ENCODE data around the gene KL. TPM values are rescaled to one million over a fixed set of nuclear protein-coding genes. Genes with fewer than 3 reads are reported as not detected.

KL gene
- 1 to 10 TPM in 1 of 3 donors, under 1 TPM in 2; 0.62 to 3.1 (median 0.67) TPM for polyA plus RNA-seq

- 2 to 5% (median 2%) methylated on average over 78 to 104 of the region's 106 CpGs for WGBS, 3 donors
- no peak within 1 kb of the TSS for H3K27ac ChIP-seq (ENCODE audit: low read depth, low read length)
Observed at GRCh38 chr13:33016414-33017322, at the start of gene KL. Gene KL, plus strand, starts transcription at chr13:33016423. Its CDS starts 18 bp downstream, at chr13:33016441.

- H3K27ac ChIP-seq (ENCODE audit: low read depth, low read length) = no peak overlapping the region
- WGBS, 3 donors = 44 to 89% (median 83%) methylated on average over 5 of the region's 5 CpGs
Observed at GRCh38 chr13:32967584-32968182, 48.5 kb upstream of the KL start.

- WGBS, 3 donors = 75 to 93% (median 83%) methylated on average over 1 of the region's 1 CpG
- no peak overlapping the region for H3K27ac ChIP-seq (ENCODE audit: low read depth, low read length)
Observed at GRCh38 chr13:32968316-32968715, 47.9 kb upstream of the KL start.

- no peak overlapping the region for H3K27ac ChIP-seq (ENCODE audit: low read depth, low read length)
- 51 to 78% (median 54%) methylated on average over 3 of the region's 3 CpGs for WGBS, 3 donors
Observed at GRCh38 chr13:32968793-32969192, 47.4 kb upstream of the KL start.

GRCh38 chr13:32969516-32969941, 46.7 kb upstream of the KL start:
- no peak overlapping the region for H3K27ac ChIP-seq (ENCODE audit: low read depth, low read length)
- 27 to 73% (median 39%) methylated on average over 7 of the region's 7 CpGs for WGBS, 3 donors

- 86 to 94% (median 93%) methylated on average over 7 of the region's 7 CpGs for WGBS, 3 donors
- H3K27ac ChIP-seq (ENCODE audit: low read depth, low read length) = no peak overlapping the region
Observed at GRCh38 chr13:32976056-32976805, 40.0 kb upstream of the KL start.

GRCh38 chr13:32976912-32977311, 39.3 kb upstream of the KL start:
- WGBS, 3 donors = 89 to 91% (median 89%) methylated on average over 2 of the region's 2 CpGs
- no peak overlapping the region for H3K27ac ChIP-seq (ENCODE audit: low read depth, low read length)

- 80 to 88% (median 86%) methylated on average over 7 of the region's 7 CpGs for WGBS, 3 donors
Observed at GRCh38 chr13:32977321-32977720, 38.9 kb upstream of the KL start.

GRCh38 chr13:32978278-32978677, 37.9 kb upstream of the KL start:
- 77 to 94% (median 87%) methylated on average over 4 of the region's 4 CpGs for WGBS, 3 donors
- no peak overlapping the region for H3K27ac ChIP-seq (ENCODE audit: low read depth, low read length)

More at GRCh38 chr13:32977321-32977720, 38.9 kb upstream of the KL start:
- no peak overlapping the region for H3K27ac ChIP-seq (ENCODE audit: low read depth, low read length)

- WGBS, 3 donors = 38 to 68% (median 59%) methylated on average over 3 of the region's 3 CpGs
Observed at GRCh38 chr13:32983058-32983457, 33.2 kb upstream of the KL start.

GRCh38 chr13:32984857-32985626, 31.2 kb upstream of the KL start:
- 63 to 92% (median 90%) methylated on average over 10 of the region's 10 CpGs for WGBS, 3 donors
- no peak overlapping the region for H3K27ac ChIP-seq (ENCODE audit: low read depth, low read length)

More at GRCh38 chr13:32983058-32983457, 33.2 kb upstream of the KL start:
- H3K27ac ChIP-seq (ENCODE audit: low read depth, low read length) = no peak overlapping the region

GRCh38 chr13:32986552-32986951, 29.7 kb upstream of the KL start:
- H3K27ac ChIP-seq (ENCODE audit: low read depth, low read length) = no peak overlapping the region
- WGBS, 3 donors = 91 to 97% (median 94%) methylated on average over 8 of the region's 8 CpGs

- WGBS, 3 donors = 55 to 87% (median 81%) methylated on average over 1 of the region's 1 CpG
- no peak overlapping the region for H3K27ac ChIP-seq (ENCODE audit: low read depth, low read length)
Observed at GRCh38 chr13:32987462-32987861, 28.8 kb upstream of the KL start.

- H3K27ac ChIP-seq (ENCODE audit: low read depth, low read length) = no peak overlapping the region
- WGBS, 3 donors = 34 to 53% (median 34%) methylated on average over 8 of the region's 8 CpGs
Observed at GRCh38 chr13:32988608-32989289, 27.5 kb upstream of the KL start.

- H3K27ac ChIP-seq (ENCODE audit: low read depth, low read length) = no peak overlapping the region
- WGBS, 3 donors = 46 to 67% (median 59%) methylated on average over 3 of the region's 3 CpGs
Observed at GRCh38 chr13:32989290-32989667, 26.9 kb upstream of the KL start.

GRCh38 chr13:32989942-32990341, 26.3 kb upstream of the KL start:
- 83 to 92% (median 91%) methylated on average over 3 of the region's 3 CpGs for WGBS, 3 donors
- no peak overlapping the region for H3K27ac ChIP-seq (ENCODE audit: low read depth, low read length)

- WGBS, 3 donors = 85 to 88% (median 86%) methylated on average over 8 of the region's 8 CpGs
- no peak overlapping the region for H3K27ac ChIP-seq (ENCODE audit: low read depth, low read length)
Observed at GRCh38 chr13:32993145-32993544, 23.1 kb upstream of the KL start.

GRCh38 chr13:32997399-32997798, 18.8 kb upstream of the KL start:
- H3K27ac ChIP-seq (ENCODE audit: low read depth, low read length) = no peak overlapping the region
- 89 to 95% (median 93%) methylated on average over 2 of the region's 2 CpGs for WGBS, 3 donors

Measured in adipose tissue (tissue), 3 donors.